ENCODE measurements around the gene DOCK7.

GRCh38 chr1:62467092-62467491 lies 221.1 kb downstream of the DOCK7 start:
- TF ChIP-seq, protein P1, sequence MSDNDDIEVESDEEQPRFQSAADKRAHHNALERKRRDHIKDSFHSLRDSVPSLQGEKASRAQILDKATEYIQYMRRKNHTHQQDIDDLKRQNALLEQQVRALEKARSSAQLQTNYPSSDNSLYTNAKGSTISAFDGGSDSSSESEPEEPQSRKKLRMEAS (IDR thresholded peaks at IDR 0.05; ENCODE audit: low read depth), result no peak
- TF ChIP-seq, protein P2, sequence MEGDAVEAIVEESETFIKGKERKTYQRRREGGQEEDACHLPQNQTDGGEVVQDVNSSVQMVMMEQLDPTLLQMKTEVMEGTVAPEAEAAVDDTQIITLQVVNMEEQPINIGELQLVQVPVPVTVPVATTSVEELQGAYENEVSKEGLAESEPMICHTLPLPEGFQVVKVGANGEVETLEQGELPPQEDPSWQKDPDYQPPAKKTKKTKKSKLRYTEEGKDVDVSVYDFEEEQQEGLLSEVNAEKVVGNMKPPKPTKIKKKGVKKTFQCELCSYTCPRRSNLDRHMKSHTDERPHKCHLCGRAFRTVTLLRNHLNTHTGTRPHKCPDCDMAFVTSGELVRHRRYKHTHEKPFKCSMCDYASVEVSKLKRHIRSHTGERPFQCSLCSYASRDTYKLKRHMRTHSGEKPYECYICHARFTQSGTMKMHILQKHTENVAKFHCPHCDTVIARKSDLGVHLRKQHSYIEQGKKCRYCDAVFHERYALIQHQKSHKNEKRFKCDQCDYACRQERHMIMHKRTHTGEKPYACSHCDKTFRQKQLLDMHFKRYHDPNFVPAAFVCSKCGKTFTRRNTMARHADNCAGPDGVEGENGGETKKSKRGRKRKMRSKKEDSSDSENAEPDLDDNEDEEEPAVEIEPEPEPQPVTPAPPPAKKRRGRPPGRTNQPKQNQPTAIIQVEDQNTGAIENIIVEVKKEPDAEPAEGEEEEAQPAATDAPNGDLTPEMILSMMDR (IDR thresholded peaks at IDR 0.05), result no peak
- TF ChIP-seq SMC3 (IDR thresholded peaks at IDR 0.05; ENCODE audit: low read depth, low read length) (no peak), TCF12 (IDR thresholded peaks at IDR 0.05) (peak; percentile 57), NFIC (IDR thresholded peaks at IDR 0.05; ENCODE audit: borderline replicate concordance) (peak; percentile 25; the same call in 1 of the 2 replicates), FOXJ3 (CRISPR knock-in tag; IDR thresholded peaks at IDR 0.05) (no peak), GATA2 (CRISPR knock-in tag; IDR thresholded peaks at IDR 0.05) (no peak), CHD2 (IDR thresholded peaks at IDR 0.05; ENCODE audit: low read length, partially characterized antibody) (no peak), JUND (IDR thresholded peaks at IDR 0.05) (no peak), EZH2phosphoT487 (IDR thresholded peaks at IDR 0.05; ENCODE audit: borderline replicate concordance, low read depth) (no peak)

Measured in SK-N-SH (cell line).